GM12878 (cell line): Measurements from ENCODE around the gene MORC3. TPM values are rescaled to one million over a fixed set of nuclear protein-coding genes. Genes with fewer than 3 reads are reported as not detected.

ENCODE experiments used
- ASH2L ChIP-seq: fragments of 300-600, 200-600 bp; sonication (generic); IDR thresholded peaks from 2 replicates; pipeline ENCODE4 v1.6.1; 2017; ENCODE audit warnings: low read depth, mild to moderate bottlenecking, borderline replicate concordance
- CHD1 ChIP-seq: IDR thresholded peaks from 2 replicates; pipeline ENCODE4 v1.6.1; 2012; ENCODE audit warnings: low read depth, low read length, improper control_type of control experiment
- CREM ChIP-seq: IDR thresholded peaks from 2 replicates; pipeline ENCODE4 v1.6.1; 2014; ENCODE audit warnings: antibody characterized with exemption, low read depth
- EGR1 ChIP-seq, 2 experiments: IDR thresholded peaks; 1 replicate in 1 of 2; 2 replicates in 1 of 2; pipeline ENCODE4 v1.6.1; 2011 to 2012; ENCODE audit warnings: low read depth in 2 of 2, low read length in 2 of 2, borderline replicate concordance in 1 of 2, mild to moderate bottlenecking in 1 of 2, moderate library complexity in 1 of 2
- IKZF1 ChIP-seq: fragments of 450-650 bp; conservative IDR thresholded peaks from 2 replicates; pipeline ENCODE4 v1.6.1; 2017; ENCODE audit warnings: antibody characterized with exemption, mild to moderate bottlenecking
- IKZF2 ChIP-seq, 2 experiments: fragments of 450-650 bp; IDR thresholded peaks; 2 replicates each; pipeline ENCODE4 v1.6.1; 2017; ENCODE audit warnings: mild to moderate bottlenecking in 2 of 2, moderate library complexity in 2 of 2
- MTA2 ChIP-seq: fragments of 450-650 bp; IDR thresholded peaks from 2 replicates; pipeline ENCODE4 v1.6.1; 2016; ENCODE audit warnings: low read depth, mild to moderate bottlenecking, moderate library complexity
- NFYB ChIP-seq: IDR thresholded peaks from 2 replicates; pipeline ENCODE4 v1.6.1; 2011; ENCODE audit warnings: low read depth, mild to moderate bottlenecking, low read length, improper control_type of control experiment, moderate library complexity; ENCODE audit not compliant: insufficient read depth
- NR2C2 ChIP-seq: IDR thresholded peaks from 2 replicates; pipeline ENCODE4 v1.6.1; 2011; ENCODE audit warnings: borderline replicate concordance, low read depth; ENCODE audit not compliant: control insufficient read depth, insufficient read length
- PAX5 ChIP-seq: IDR thresholded peaks from 2 replicates; pipeline ENCODE4 v1.6.1; 2011; ENCODE audit warnings: low read depth, low read length, borderline replicate concordance
- POLR2AphosphoS2 ChIP-seq: IDR thresholded peaks from 2 replicates; pipeline ENCODE4 v1.6.1; 2011; ENCODE audit warnings: low read depth, mild to moderate bottlenecking, low read length, improper control_type of control experiment, moderate library complexity
- POU2F2 ChIP-seq: IDR thresholded peaks from 3 replicates; pipeline ENCODE4 v1.6.1; 2011; ENCODE audit warnings: low read depth, mild to moderate bottlenecking, low read length, borderline replicate concordance
- RCOR1 ChIP-seq: conservative IDR thresholded peaks from 2 replicates; pipeline ENCODE4 v1.6.1; 2012; ENCODE audit warnings: low read depth, low read length, improper control_type of control experiment
- TARDBP ChIP-seq: IDR thresholded peaks from 2 replicates; pipeline ENCODE4 v1.6.1; 2016; ENCODE audit warnings: borderline replicate concordance
- ZBED1 ChIP-seq: IDR thresholded peaks from 2 replicates; pipeline ENCODE4 v1.6.1; 2016; ENCODE audit warnings: borderline replicate concordance
- polyA plus RNA-seq, 11 experiments: library from polyadenylated mRNA; depleted of rRNA in 4 of 11; unstranded in 6 of 11; stranded (reverse) in 5 of 11; fragments of >200 nt; fragmentation: Nextera tagmentation in 4 of 11; fragmentation: Illumina TruSeq in 1 of 11; extraction: Ambion mirVana in 4 of 11; extraction: Trizol in 1 of 11; gene quantifications; 1 replicate in 1 of 11; 2 replicates in 10 of 11; pipeline versions ENCODE4 v1.2.1 to v1.2.3, GENCODE V29; 2011 to 2016; ENCODE audit warnings: inconsistent platforms in 2 of 11, missing spikeins in 2 of 11, low read depth in 1 of 11
- total RNA-seq, 4 experiments: library from RNA; depleted of rRNA in 3 of 4; stranded (reverse); fragments of >200 nt in 3 of 4; fragmentation: Illumina TruSeq in 1 of 4; extraction: Trizol in 1 of 4; gene quantifications; 2 replicates each; pipeline versions ENCODE4 v1.2.1 to v1.2.3, GENCODE V29; 2013 to 2021
- TF ChIP-seq, protein P1 (sequence below): fragments of 450-650 bp; IDR thresholded peaks from 2 replicates; pipeline ENCODE4 v1.6.1; 2017; ENCODE audit warnings: borderline replicate concordance
- TF ChIP-seq, protein P2 (sequence below): IDR thresholded peaks from 2 replicates; pipeline ENCODE4 v1.6.1; 2012; ENCODE audit warnings: low read depth, low read length, improper control_type of control experiment
- TF ChIP-seq, protein P3 (sequence below): fragments of 150-350 bp; IDR thresholded peaks from 2 replicates; pipeline ENCODE4 v1.6.1; 2014; ENCODE audit warnings: mild to moderate bottlenecking, low read depth, low read length
- TF ChIP-seq, protein P4 (sequence below): IDR thresholded peaks from 2 replicates; pipeline ENCODE4 v1.6.1; 2011; ENCODE audit warnings: mild to moderate bottlenecking, low read depth, low read length, moderate library complexity; ENCODE audit not compliant: insufficient replicate concordance
- TF ChIP-seq, protein P5 (sequence below): fragments of 450-650 bp; IDR thresholded peaks from 2 replicates; pipeline ENCODE4 v1.6.1; 2014; ENCODE audit warnings: mild to moderate bottlenecking
- TF ChIP-seq, protein P6 (sequence below): IDR thresholded peaks from 2 replicates; pipeline ENCODE4 v1.6.1; 2012; ENCODE audit warnings: low read length, inconsistent platforms

MORC3 gene
- total and polyA plus RNA-seq, 10 of the 15 experiments (the other 5 are each of a cell fraction or from before 2014, with no cell fraction given) = 5.5 to 29.9 (median 16.3) TPM

DNA sequence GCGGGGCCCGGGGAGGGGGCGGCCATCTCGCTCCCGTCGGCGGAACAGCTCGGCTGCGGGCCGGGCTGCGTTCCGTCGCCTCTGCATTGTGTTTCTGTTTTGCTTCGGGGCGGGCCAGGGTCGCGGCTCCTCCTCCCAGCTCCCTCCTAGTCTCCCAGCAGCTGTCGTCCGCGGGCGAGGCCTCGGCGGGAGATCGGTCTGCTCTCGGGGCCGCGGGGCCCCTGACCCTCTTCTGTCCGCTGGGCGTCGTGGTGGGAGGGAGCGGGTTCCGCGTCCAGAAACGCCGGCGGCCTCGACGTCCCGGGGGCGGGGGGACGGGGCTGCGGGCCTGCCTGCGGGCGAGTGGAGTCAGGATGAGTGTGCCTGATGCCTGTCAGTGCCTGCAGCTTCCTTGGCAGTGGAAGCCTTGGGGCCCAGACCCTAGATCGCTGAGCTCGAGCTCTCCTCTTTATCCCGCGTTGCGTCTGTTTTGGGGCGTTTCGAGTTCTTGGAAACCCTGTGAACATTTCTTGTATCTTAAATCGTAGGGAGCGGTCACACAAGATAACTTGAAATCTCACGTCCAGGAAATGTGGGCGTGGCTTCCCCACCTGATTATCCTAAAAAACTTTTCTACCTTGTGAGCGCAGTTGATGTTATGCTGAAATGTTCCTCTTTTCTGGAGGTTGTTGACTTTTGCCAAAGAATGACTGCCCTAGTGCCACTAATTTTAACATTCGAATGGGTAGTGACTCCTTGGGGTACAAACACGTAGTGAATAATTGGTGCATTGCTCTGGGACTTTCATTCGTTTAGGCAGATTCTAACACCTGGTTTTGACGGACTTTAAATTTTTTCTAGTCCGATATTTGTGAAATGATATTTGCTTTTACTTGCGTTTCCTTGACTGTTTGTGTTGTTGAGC is 676 bp downstream of the MORC3 start (continued):
- TF ChIP-seq, protein P1, sequence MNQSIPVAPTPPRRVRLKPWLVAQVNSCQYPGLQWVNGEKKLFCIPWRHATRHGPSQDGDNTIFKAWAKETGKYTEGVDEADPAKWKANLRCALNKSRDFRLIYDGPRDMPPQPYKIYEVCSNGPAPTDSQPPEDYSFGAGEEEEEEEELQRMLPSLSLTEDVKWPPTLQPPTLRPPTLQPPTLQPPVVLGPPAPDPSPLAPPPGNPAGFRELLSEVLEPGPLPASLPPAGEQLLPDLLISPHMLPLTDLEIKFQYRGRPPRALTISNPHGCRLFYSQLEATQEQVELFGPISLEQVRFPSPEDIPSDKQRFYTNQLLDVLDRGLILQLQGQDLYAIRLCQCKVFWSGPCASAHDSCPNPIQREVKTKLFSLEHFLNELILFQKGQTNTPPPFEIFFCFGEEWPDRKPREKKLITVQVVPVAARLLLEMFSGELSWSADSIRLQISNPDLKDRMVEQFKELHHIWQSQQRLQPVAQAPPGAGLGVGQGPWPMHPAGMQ = no peak
- no peak for TF ChIP-seq TARDBP
- TF ChIP-seq, protein P2, sequence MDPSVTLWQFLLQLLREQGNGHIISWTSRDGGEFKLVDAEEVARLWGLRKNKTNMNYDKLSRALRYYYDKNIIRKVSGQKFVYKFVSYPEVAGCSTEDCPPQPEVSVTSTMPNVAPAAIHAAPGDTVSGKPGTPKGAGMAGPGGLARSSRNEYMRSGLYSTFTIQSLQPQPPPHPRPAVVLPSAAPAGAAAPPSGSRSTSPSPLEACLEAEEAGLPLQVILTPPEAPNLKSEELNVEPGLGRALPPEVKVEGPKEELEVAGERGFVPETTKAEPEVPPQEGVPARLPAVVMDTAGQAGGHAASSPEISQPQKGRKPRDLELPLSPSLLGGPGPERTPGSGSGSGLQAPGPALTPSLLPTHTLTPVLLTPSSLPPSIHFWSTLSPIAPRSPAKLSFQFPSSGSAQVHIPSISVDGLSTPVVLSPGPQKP = no peak
- peak; percentile 32; the same call in 1 of the 2 replicates for TF ChIP-seq ZBED1
- TF ChIP-seq EGR1 (IDR thresholded peaks at IDR 0.05; ENCODE audit: borderline replicate concordance in 1 of 2, low read depth in 2 of 2, low read length in 2 of 2) = no peak
- TF ChIP-seq, protein P3, sequence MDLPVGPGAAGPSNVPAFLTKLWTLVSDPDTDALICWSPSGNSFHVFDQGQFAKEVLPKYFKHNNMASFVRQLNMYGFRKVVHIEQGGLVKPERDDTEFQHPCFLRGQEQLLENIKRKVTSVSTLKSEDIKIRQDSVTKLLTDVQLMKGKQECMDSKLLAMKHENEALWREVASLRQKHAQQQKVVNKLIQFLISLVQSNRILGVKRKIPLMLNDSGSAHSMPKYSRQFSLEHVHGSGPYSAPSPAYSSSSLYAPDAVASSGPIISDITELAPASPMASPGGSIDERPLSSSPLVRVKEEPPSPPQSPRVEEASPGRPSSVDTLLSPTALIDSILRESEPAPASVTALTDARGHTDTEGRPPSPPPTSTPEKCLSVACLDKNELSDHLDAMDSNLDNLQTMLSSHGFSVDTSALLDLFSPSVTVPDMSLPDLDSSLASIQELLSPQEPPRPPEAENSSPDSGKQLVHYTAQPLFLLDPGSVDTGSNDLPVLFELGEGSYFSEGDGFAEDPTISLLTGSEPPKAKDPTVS = no peak
- TF ChIP-seq RCOR1 = no peak
- no peak for TF ChIP-seq CHD1
- TF ChIP-seq MTA2 = no peak
- TF ChIP-seq, protein P4, sequence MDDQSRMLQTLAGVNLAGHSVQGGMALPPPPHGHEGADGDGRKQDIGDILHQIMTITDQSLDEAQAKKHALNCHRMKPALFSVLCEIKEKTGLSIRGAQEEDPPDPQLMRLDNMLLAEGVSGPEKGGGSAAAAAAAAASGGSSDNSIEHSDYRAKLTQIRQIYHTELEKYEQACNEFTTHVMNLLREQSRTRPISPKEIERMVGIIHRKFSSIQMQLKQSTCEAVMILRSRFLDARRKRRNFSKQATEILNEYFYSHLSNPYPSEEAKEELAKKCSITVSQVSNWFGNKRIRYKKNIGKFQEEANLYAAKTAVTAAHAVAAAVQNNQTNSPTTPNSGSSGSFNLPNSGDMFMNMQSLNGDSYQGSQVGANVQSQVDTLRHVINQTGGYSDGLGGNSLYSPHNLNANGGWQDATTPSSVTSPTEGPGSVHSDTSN = no peak
- TF ChIP-seq, protein P5, sequence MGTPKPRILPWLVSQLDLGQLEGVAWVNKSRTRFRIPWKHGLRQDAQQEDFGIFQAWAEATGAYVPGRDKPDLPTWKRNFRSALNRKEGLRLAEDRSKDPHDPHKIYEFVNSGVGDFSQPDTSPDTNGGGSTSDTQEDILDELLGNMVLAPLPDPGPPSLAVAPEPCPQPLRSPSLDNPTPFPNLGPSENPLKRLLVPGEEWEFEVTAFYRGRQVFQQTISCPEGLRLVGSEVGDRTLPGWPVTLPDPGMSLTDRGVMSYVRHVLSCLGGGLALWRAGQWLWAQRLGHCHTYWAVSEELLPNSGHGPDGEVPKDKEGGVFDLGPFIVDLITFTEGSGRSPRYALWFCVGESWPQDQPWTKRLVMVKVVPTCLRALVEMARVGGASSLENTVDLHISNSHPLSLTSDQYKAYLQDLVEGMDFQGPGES = no peak
- TF ChIP-seq NFYB = no peak
- peak; percentile 75 for TF ChIP-seq IKZF1
- no peak for TF ChIP-seq ASH2L
- TF ChIP-seq POLR2AphosphoS2 = peak; percentile 46; the same call in 1 of the 2 replicates
- TF ChIP-seq POU2F2 = no peak
- TF ChIP-seq IKZF2 (IDR thresholded peaks at IDR 0.05) = no peak; a peak in 1 of 4 replicates
- no peak for TF ChIP-seq PAX5
- TF ChIP-seq, protein P6, sequence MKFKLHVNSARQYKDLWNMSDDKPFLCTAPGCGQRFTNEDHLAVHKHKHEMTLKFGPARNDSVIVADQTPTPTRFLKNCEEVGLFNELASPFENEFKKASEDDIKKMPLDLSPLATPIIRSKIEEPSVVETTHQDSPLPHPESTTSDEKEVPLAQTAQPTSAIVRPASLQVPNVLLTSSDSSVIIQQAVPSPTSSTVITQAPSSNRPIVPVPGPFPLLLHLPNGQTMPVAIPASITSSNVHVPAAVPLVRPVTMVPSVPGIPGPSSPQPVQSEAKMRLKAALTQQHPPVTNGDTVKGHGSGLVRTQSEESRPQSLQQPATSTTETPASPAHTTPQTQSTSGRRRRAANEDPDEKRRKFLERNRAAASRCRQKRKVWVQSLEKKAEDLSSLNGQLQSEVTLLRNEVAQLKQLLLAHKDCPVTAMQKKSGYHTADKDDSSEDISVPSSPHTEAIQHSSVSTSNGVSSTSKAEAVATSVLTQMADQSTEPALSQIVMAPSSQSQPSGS = no peak
- no peak for TF ChIP-seq CREM
- TF ChIP-seq NR2C2 = no peak
